K562 (cell line): ENCODE data around the gene CHCHD10. TPM values are rescaled to one million over a fixed set of nuclear protein-coding genes. Genes with fewer than 3 reads are reported as not detected.
A peak's percentile ranks its signal among the peaks of the same experiment; 100 is the strongest.

Experiments
- ATAC-seq: fragments of 200-7000 bp; cut with Tn5 transposase; 3 replicates; pipeline ENCODE4 v1.9.1; 2020; ENCODE audit warnings: moderate library complexity
- BruUV-seq: library from RNA; stranded (reverse); fragments of 400-500 nt; replicated peaks from 2 replicates; lab custom pipeline; 2021; lab: Mats Ljungman, UMichigan
- CTCF ChIA-PET: fragments of 300-600 bp; formaldehyde crosslinking; extraction: SDS; loops from one replicate; lab custom pipeline; 2021; ENCODE audit warnings: low intra/inter-chr PET ratio; lab: Yijun Ruan, JAX
- POLR2A ChIA-PET: fragments of 300-600, 350-650 bp; sonication (Branson Sonifier 250); formaldehyde crosslinking; extraction: SDS; loops from one replicate; lab custom pipeline; 2021; ENCODE audit warnings: antibody characterized with exemption, inconsistent platforms; lab: Yijun Ruan, JAX
- DNase-seq, 4 experiments: peaks; one replicate each; pipeline versions ENCODE4 v3.0.0 to v3.0.0-alpha.2; 2011 to 2018; ENCODE audit warnings: low spot score in 3 of 4, mixed read lengths in 3 of 4; ENCODE audit errors: extremely low read depth in 1 of 4
- FAIRE-seq: peaks from 2 replicates; lab custom pipeline; 2011; peaks lifted over from hg19 to GRCh38; lab: Jason Lieb, UNC
- H2AFZ ChIP-seq: 2 replicates; pipeline ENCODE4 v1.6.0; 2011; ENCODE audit warnings: low read depth, low read length, control low read depth, inconsistent platforms
- H3K27ac ChIP-seq: fragments of 200-600 bp; 3 replicates; pipeline ENCODE4 v1.8.0; 2011; ENCODE audit warnings: low read depth, mild to moderate bottlenecking, control low read depth, inconsistent platforms, low read length, moderate library complexity, mixed read lengths; ENCODE audit errors: extremely low read depth
- H3K27me3 ChIP-seq, 2 experiments: fragments of 300-600 bp in 1 of 2; 2 replicates in 1 of 2; 3 replicates in 1 of 2; pipeline versions ENCODE4 v1.6.0 to v1.8.0; 2011; ENCODE audit warnings: inconsistent platforms in 2 of 2, low read length in 2 of 2, mild to moderate bottlenecking in 1 of 2, mixed read lengths in 1 of 2, moderate library complexity in 1 of 2; ENCODE audit not compliant: control insufficient read depth in 2 of 2, insufficient read depth in 2 of 2
- H3K36me3 ChIP-seq: fragments of 300-600 bp; 3 replicates; pipeline ENCODE4 v1.8.0; 2011; ENCODE audit warnings: mild to moderate bottlenecking, low read length, inconsistent platforms; ENCODE audit not compliant: control insufficient read depth, insufficient read depth
- H3K4me1 ChIP-seq, 2 experiments: fragments of 200-600 bp in 1 of 2; replicated peaks in 1 of 2; 2 replicates in 1 of 2; 3 replicates in 1 of 2; pipeline versions ENCODE4 v1.5.1 to v1.8.0; 2011; ENCODE audit warnings: inconsistent platforms in 2 of 2, low read length in 2 of 2, mild to moderate bottlenecking in 1 of 2, mixed read lengths in 1 of 2, moderate library complexity in 1 of 2; ENCODE audit not compliant: control insufficient read depth in 2 of 2, insufficient read depth in 2 of 2
- H3K4me2 ChIP-seq: 2 replicates; pipeline ENCODE4 v1.6.1; 2011; ENCODE audit warnings: low read length, control low read depth, inconsistent platforms, mixed read lengths; ENCODE audit not compliant: insufficient read depth
- H3K4me3 ChIP-seq: fragments of 200-600 bp; sonication (generic), shearing (Covaris generic); 2 replicates; pipeline ENCODE4 v1.5.1; 2016; ENCODE audit warnings: control low read depth, inconsistent platforms
- H3K79me2 ChIP-seq: fragments of 200-600 bp; 3 replicates; pipeline ENCODE4 v1.8.0; 2011; ENCODE audit warnings: low read length, inconsistent platforms; ENCODE audit not compliant: control insufficient read depth, insufficient read depth
- H3K9ac ChIP-seq, 2 experiments: 2 replicates each; pipeline versions ENCODE4 v1.6.0 to v1.6.1; 2011; ENCODE audit warnings: low read depth in 2 of 2, low read length in 2 of 2, control low read depth in 1 of 2, inconsistent platforms in 1 of 2, mild to moderate bottlenecking in 1 of 2, mixed read lengths in 1 of 2; ENCODE audit not compliant: insufficient read depth in 1 of 2
- H3K9me1 ChIP-seq: one replicate; pipeline ENCODE4 v1.6.0; 2011; ENCODE audit warnings: inconsistent platforms, mild to moderate bottlenecking, low read length, moderate library complexity; ENCODE audit not compliant: control insufficient read depth, insufficient read depth
- H3K9me3 ChIP-seq: replicated peaks from 2 replicates; pipeline ENCODE4 v1.5.1; 2011; ENCODE audit warnings: low read depth, low read length, inconsistent platforms; ENCODE audit not compliant: control insufficient read depth, insufficient read depth
- H4K20me1 ChIP-seq: replicated peaks from 2 replicates; pipeline ENCODE4 v1.6.1; 2011; ENCODE audit warnings: low read length, inconsistent platforms, mixed read lengths; ENCODE audit not compliant: control insufficient read depth, insufficient read depth
- SIX5 ChIP-seq, 2 experiments: IDR thresholded peaks; 2 replicates each; pipeline ENCODE4 v1.6.1; 2011; ENCODE audit warnings: low read length in 2 of 2, borderline replicate concordance in 1 of 2, low read depth in 1 of 2, mild to moderate bottlenecking in 1 of 2, moderate library complexity in 1 of 2; ENCODE audit not compliant: insufficient read depth in 1 of 2
- WGBS: fragments of 100-300 bp; shearing (Covaris generic); methylation state at CpG from one replicate; pipeline ENCODE4 v1.1.6; 2016; ENCODE audit warnings: low coverage, mixed read lengths; ENCODE audit not compliant: insufficient coverage; ENCODE audit errors: missing lambda C conversion rate; 5-methylcytosine and 5-hydroxymethylcytosine counted together
- in situ Hi-C: fragments of 300-500 bp; cut with MboI; formaldehyde crosslinking; loops from 4 replicates; pipeline ENCODE4 v1.15.0; 2018; ENCODE audit warnings: inconsistent platforms, mixed read lengths
- intact Hi-C: fragments of 100-400 bp; cut with micrococcal nuclease; formaldehyde crosslinking; loops from 2 replicates; pipeline ENCODE4 v1.14.2; 2022
- polyA plus RNA-seq, 8 experiments: library from polyadenylated mRNA; depleted of rRNA in 4 of 8; stranded (reverse) in 5 of 8; unstranded in 3 of 8; fragments of >200 nt; fragmentation: Nextera tagmentation in 2 of 8; fragmentation: Illumina TruSeq in 1 of 8; extraction: Ambion mirVana in 2 of 8; extraction: Trizol in 1 of 8; gene quantifications; 2 replicates each; pipeline versions ENCODE4 v1.2.1 to v1.2.3, GENCODE V29; 2011 to 2014; ENCODE audit warnings: inconsistent platforms in 1 of 8, missing spikeins in 1 of 8
- total RNA-seq, 7 experiments: library from RNA; depleted of rRNA in 6 of 7; stranded (reverse); fragments of >200 nt in 6 of 7; fragmentation: Illumina TruSeq in 2 of 7; extraction: Trizol in 2 of 7; gene quantifications; 2 replicates each; pipeline versions ENCODE4 v1.2.1 to v1.2.3, GENCODE V29; 2011 to 2021; ENCODE audit warnings: low replicate concordance in 1 of 7
- TF ChIP-seq, protein P1 (sequence below): sonication (generic); formaldehyde crosslinking; IDR thresholded peaks from 2 replicates; pipeline ENCODE4 v1.8.1; 2023; ENCODE audit warnings: mild to moderate bottlenecking, missing genetic modification reagents

CHCHD10 gene
- total and polyA plus RNA-seq, 9 of the 15 experiments (the other 6 are each of a cell fraction or from before 2014, with no cell fraction given): 15.2 to 292 (median 102) TPM

DNA sequence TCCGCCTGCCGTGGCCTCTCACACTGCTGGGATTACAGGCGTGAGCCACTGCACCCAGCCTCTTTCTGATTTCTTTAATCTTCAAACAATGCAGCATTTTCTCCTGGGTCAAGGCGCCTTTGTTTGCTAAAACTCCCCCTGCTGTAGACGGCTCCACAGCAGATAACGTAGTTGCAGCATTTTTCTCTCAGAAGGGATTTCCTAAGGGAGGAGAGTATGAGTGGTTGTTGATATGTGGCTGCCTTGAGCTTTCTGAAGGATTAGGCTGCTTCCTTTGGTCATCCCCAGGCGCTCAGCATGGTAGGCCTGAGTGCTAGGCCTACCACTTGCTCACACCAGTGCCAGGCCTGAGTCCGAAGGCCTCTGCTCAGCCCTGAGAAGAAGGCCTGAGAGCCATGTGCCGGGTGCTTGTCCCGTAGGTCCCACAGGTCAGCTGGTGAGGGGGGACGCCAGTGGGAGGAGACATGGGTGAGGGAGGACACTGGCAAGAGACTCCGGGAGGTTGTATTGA is 37.1 kb upstream of the CHCHD10 start:
- no peak for TF ChIP-seq SIX5 (IDR thresholded peaks at IDR 0.05; ENCODE audit: borderline replicate concordance in 1 of 2, insufficient read depth in 1 of 2, low read depth in 1 of 2, low read length in 2 of 2)
- TF ChIP-seq, protein P1, sequence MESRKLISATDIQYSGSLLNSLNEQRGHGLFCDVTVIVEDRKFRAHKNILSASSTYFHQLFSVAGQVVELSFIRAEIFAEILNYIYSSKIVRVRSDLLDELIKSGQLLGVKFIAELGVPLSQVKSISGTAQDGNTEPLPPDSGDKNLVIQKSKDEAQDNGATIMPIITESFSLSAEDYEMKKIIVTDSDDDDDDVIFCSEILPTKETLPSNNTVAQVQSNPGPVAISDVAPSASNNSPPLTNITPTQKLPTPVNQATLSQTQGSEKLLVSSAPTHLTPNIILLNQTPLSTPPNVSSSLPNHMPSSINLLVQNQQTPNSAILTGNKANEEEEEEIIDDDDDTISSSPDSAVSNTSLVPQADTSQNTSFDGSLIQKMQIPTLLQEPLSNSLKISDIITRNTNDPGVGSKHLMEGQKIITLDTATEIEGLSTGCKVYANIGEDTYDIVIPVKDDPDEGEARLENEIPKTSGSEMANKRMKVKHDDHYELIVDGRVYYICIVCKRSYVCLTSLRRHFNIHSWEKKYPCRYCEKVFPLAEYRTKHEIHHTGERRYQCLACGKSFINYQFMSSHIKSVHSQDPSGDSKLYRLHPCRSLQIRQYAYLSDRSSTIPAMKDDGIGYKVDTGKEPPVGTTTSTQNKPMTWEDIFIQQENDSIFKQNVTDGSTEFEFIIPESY (CRISPR knock-in tag): peak; percentile 65; the same call in 1 of the 2 replicates
- TF ChIP-seq, all 486 proteins: peak for 1
- peaks cover 60% of the 10 kb centered on the region; the same call in 2 of the 3 replicates for H3K36me3 ChIP-seq
- 74% methylated on average over 11 of the region's 12 CpGs for WGBS

More for the DNA sequence above, 37.1 kb upstream of the CHCHD10 start:
- Histone ChIP-seq H4K20me1 (no peaks in the 10 kb centered on the region), H2AFZ (no peak overlapping the region), H3K4me3 (no peak overlapping the region), H3K9me3 (no peaks in the 10 kb centered on the region), H3K4me2 (no peak overlapping the region), H3K79me2 (no peaks in the 10 kb centered on the region), H3K4me1 (no peaks in the 10 kb centered on the region), H3K9ac (peak overlapping the region in 1 of 2 experiments; percentile 35; a peak in 1 of 4 replicates), H3K27ac (no peak overlapping the region), H3K27me3 (no peaks in the 10 kb centered on the region), H3K9me1 (no peaks in the 10 kb centered on the region)
- in situ Hi-C loops: no loop called here
- BruUV-seq: no TSS peak
- no peak for ATAC-seq
- no peak for FAIRE-seq
- DNase-seq: no peak
- ChIA-PET POLR2A (interaction anchor here (0.7 kb wide), 1 partner anchor 9 kb away, joined by 3 read pairs; no protein-coding TSS in a partner anchor), CTCF (no interaction called here)
- intact Hi-C loops: no loop called here
